WTC11 (cell line): Measurements from ENCODE around the gene BCL2L11. TPM values are rescaled to one million over a fixed set of nuclear protein-coding genes. Genes with fewer than 3 reads are reported as not detected.
A peak's percentile ranks its signal among the peaks of the same experiment; 100 is the strongest.

Experiments used
- ATAC-seq: fragments of 200-7000 bp; cut with Tn5 transposase; 2 replicates; pipeline ENCODE4 v1.10.0; 2021; ENCODE audit warnings: mild to moderate bottlenecking, moderate library complexity
- CTCF ChIA-PET: fragments of 300-600 bp; sonication (Branson Sonifier 250); formaldehyde crosslinking; loops from one replicate; lab custom pipeline; 2021; ENCODE audit warnings: antibody characterized with exemption; lab: Charles Lee
- POLR2A ChIA-PET: fragments of 350-600 bp; sonication (Branson Sonifier 250); formaldehyde crosslinking; loops from one replicate; lab custom pipeline; 2021; ENCODE audit warnings: antibody characterized with exemption; lab: Charles Lee
- DNase-seq: peaks from one replicate; pipeline ENCODE4 v3.0.0; 2021; ENCODE audit warnings: low spot score
- H3K27ac Mint-ChIP-seq: 2 replicates; pipeline ENCODE4 v1.8.0; 2021; ENCODE audit warnings: mixed read lengths
- H3K27me3 Mint-ChIP-seq: 2 replicates; pipeline ENCODE4 v1.8.0; 2021; ENCODE audit warnings: low read depth, mild to moderate bottlenecking, moderate library complexity, mixed read lengths
- H3K36me3 Mint-ChIP-seq: 2 replicates; pipeline ENCODE4 v1.8.0; 2021; ENCODE audit warnings: mixed read lengths
- H3K4me1 Mint-ChIP-seq: 2 replicates; pipeline ENCODE4 v1.8.0; 2022; ENCODE audit warnings: mixed read lengths
- H3K4me3 Mint-ChIP-seq: 2 replicates; pipeline ENCODE4 v1.8.0; 2021; ENCODE audit warnings: mild to moderate bottlenecking, moderate library complexity, mixed read lengths
- H3K9me3 Mint-ChIP-seq: 2 replicates; pipeline ENCODE4 v1.8.0; 2021; ENCODE audit warnings: mixed read lengths
- ELF4 ChIP-seq: sonication (generic); formaldehyde crosslinking; IDR thresholded peaks from 2 replicates; pipeline ENCODE4 v1.8.1; 2022; ENCODE audit warnings: low read depth, mild to moderate bottlenecking, moderate library complexity, missing genetic modification reagents
- FOXP1 ChIP-seq: sonication (generic); formaldehyde crosslinking; IDR thresholded peaks from 2 replicates; pipeline ENCODE4 v1.8.0; 2022; ENCODE audit warnings: missing genetic modification reagents, mild to moderate bottlenecking, moderate library complexity, borderline replicate concordance
- GRHL2 ChIP-seq: fragments of 250-450 bp; sonication (Bioruptor Pico); IDR thresholded peaks from 2 replicates; pipeline ENCODE4 v1.8.0; 2022; ENCODE audit warnings: mild to moderate bottlenecking, moderate library complexity; ENCODE audit not compliant: insufficient replicate concordance, severe bottlenecking
- GTF2I ChIP-seq: fragments of 250-450 bp; sonication (Bioruptor Pico); conservative IDR thresholded peaks from 2 replicates; pipeline ENCODE4 v1.4.0; 2021; ENCODE audit warnings: mild to moderate bottlenecking
- JAZF1 ChIP-seq: fragments of 250-450 bp; sonication (Bioruptor Pico); IDR thresholded peaks from 2 replicates; pipeline ENCODE4 v1.9.0; 2021; ENCODE audit warnings: moderate library complexity, mild to moderate bottlenecking, inconsistent platforms
- JUN ChIP-seq: sonication (generic); formaldehyde crosslinking; IDR thresholded peaks from 2 replicates; pipeline ENCODE4 v1.8.0; 2023; ENCODE audit warnings: mild to moderate bottlenecking, missing genetic modification reagents
- MXD4 ChIP-seq: fragments of 250-450 bp; sonication (Bioruptor Pico); IDR thresholded peaks from 2 replicates; pipeline ENCODE4 v1.8.0; 2021; ENCODE audit warnings: mild to moderate bottlenecking, moderate library complexity, borderline replicate concordance
- NFATC4 ChIP-seq: fragments of 250-450 bp; sonication (Bioruptor Pico); IDR thresholded peaks from 2 replicates; pipeline ENCODE4 v1.9.0; 2021; ENCODE audit warnings: mild to moderate bottlenecking
- OVOL2 ChIP-seq: fragments of 250-450 bp; sonication (Bioruptor Pico); IDR thresholded peaks from 2 replicates; pipeline ENCODE4 v1.9.0; 2021; ENCODE audit warnings: mild to moderate bottlenecking, borderline replicate concordance
- SMAD3 ChIP-seq: sonication (generic); formaldehyde crosslinking; IDR thresholded peaks from 2 replicates; pipeline ENCODE4 v1.8.0; 2022; ENCODE audit warnings: missing genetic modification reagents, mild to moderate bottlenecking, borderline replicate concordance
- SMAD4 ChIP-seq: sonication (generic); formaldehyde crosslinking; IDR thresholded peaks from 2 replicates; pipeline ENCODE4 v1.8.0; 2022; ENCODE audit warnings: mild to moderate bottlenecking, missing genetic modification reagents
- TP53 ChIP-seq: sonication (generic); formaldehyde crosslinking; IDR thresholded peaks from 2 replicates; pipeline ENCODE4 v1.8.1; 2023; ENCODE audit warnings: mild to moderate bottlenecking, missing genetic modification reagents
- ZBTB21 ChIP-seq: sonication (generic); formaldehyde crosslinking; IDR thresholded peaks from 2 replicates; pipeline ENCODE4 v1.8.1; 2023; ENCODE audit warnings: mild to moderate bottlenecking, missing genetic modification reagents, borderline replicate concordance
- ZNF317 ChIP-seq: sonication (generic); formaldehyde crosslinking; IDR thresholded peaks from 2 replicates; pipeline ENCODE4 v1.8.1; 2023; ENCODE audit warnings: low read depth, mild to moderate bottlenecking, moderate library complexity, missing genetic modification reagents, borderline replicate concordance
- ZNF396 ChIP-seq: fragments of 250-450 bp; sonication (Bioruptor Pico); IDR thresholded peaks from 2 replicates; pipeline ENCODE4 v1.8.0; 2021; ENCODE audit warnings: mild to moderate bottlenecking, moderate library complexity, borderline replicate concordance
- total RNA-seq: library from RNA; stranded (reverse); gene quantifications from 3 replicates; pipeline ENCODE4 v1.2.3, GENCODE V29; 2021
- TF ChIP-seq, protein P1 (sequence below): sonication (generic); formaldehyde crosslinking; IDR thresholded peaks from 2 replicates; pipeline ENCODE4 v1.8.1; 2023; ENCODE audit warnings: mild to moderate bottlenecking, moderate library complexity, missing genetic modification reagents
- TF ChIP-seq, protein P2 (sequence below): sonication (generic); formaldehyde crosslinking; IDR thresholded peaks from 2 replicates; pipeline ENCODE4 v1.8.1; 2023; ENCODE audit warnings: mild to moderate bottlenecking, missing genetic modification reagents, borderline replicate concordance
- TF ChIP-seq, protein P3 (sequence below): fragments of 250-450 bp; sonication (Bioruptor Pico); IDR thresholded peaks from 2 replicates; pipeline ENCODE4 v1.8.0; 2021; ENCODE audit warnings: mild to moderate bottlenecking
- TF ChIP-seq, protein P4 (sequence below): fragments of 250-450 bp; sonication (Bioruptor Pico); IDR thresholded peaks from 2 replicates; pipeline ENCODE4 v2.1.2; 2022; ENCODE audit warnings: mild to moderate bottlenecking, moderate library complexity
- TF ChIP-seq, protein P5 (sequence below): sonication (generic); formaldehyde crosslinking; IDR thresholded peaks from 2 replicates; pipeline ENCODE4 v1.8.1; 2022; ENCODE audit warnings: mild to moderate bottlenecking, missing genetic modification reagents, moderate library complexity, borderline replicate concordance
- TF ChIP-seq, protein P6 (sequence below): sonication (generic); formaldehyde crosslinking; IDR thresholded peaks from 2 replicates; pipeline ENCODE4 v1.8.1; 2023; ENCODE audit warnings: mild to moderate bottlenecking, missing genetic modification reagents, moderate library complexity
- TF ChIP-seq, protein P7 (sequence below): sonication (generic); formaldehyde crosslinking; IDR thresholded peaks from 2 replicates; pipeline ENCODE4 v1.8.0; 2022; ENCODE audit warnings: mild to moderate bottlenecking, missing genetic modification reagents

BCL2L11 gene
- total RNA-seq, 1 experiment from 2014 or later, result 19.3 TPM

DNA sequence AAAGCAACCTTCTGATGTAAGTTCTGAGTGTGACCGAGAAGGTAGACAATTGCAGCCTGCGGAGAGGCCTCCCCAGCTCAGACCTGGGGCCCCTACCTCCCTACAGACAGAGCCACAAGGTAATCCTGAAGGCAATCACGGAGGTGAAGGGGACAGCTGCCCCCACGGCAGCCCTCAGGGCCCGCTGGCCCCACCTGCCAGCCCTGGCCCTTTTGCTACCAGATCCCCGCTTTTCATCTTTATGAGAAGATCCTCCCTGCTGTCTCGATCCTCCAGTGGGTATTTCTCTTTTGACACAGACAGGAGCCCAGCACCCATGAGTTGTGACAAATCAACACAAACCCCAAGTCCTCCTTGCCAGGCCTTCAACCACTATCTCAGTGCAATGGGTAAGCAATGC, 3.0 kb downstream of the BCL2L11 start:
- POLR2A ChIA-PET, result no interaction called here

DNA sequence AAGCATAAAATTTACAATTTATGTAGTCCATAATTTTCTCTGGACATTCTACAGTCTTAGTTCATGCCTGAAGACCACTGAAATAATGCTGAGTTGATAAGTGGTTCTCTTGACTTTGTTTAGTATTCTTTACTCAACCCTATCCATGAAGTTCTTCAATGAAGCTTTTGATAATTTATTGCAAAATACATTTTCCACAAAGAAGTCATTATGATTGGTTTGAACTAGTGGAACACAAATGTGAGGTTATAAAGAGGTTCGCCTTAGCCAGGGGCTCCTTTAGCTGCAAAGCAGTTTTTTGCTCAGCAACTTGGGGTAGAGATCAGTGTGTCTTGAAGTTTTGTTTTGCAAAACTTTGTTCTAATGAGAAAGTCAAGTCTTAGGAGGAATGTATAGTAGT, 5.9 kb downstream of the BCL2L11 start:
- TF ChIP-seq, protein P1, sequence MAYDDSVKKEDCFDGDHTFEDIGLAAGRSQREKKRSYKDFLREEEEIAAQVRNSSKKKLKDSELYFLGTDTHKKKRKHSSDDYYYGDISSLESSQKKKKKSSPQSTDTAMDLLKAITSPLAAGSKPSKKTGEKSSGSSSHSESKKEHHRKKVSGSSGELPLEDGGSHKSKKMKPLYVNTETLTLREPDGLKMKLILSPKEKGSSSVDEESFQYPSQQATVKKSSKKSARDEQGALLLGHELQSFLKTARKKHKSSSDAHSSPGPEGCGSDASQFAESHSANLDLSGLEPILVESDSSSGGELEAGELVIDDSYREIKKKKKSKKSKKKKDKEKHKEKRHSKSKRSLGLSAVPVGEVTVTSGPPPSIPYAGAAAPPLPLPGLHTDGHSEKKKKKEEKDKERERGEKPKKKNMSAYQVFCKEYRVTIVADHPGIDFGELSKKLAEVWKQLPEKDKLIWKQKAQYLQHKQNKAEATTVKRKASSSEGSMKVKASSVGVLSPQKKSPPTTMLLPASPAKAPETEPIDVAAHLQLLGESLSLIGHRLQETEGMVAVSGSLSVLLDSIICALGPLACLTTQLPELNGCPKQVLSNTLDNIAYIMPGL (CRISPR knock-in tag), result no peak
- TF ChIP-seq, protein P2, sequence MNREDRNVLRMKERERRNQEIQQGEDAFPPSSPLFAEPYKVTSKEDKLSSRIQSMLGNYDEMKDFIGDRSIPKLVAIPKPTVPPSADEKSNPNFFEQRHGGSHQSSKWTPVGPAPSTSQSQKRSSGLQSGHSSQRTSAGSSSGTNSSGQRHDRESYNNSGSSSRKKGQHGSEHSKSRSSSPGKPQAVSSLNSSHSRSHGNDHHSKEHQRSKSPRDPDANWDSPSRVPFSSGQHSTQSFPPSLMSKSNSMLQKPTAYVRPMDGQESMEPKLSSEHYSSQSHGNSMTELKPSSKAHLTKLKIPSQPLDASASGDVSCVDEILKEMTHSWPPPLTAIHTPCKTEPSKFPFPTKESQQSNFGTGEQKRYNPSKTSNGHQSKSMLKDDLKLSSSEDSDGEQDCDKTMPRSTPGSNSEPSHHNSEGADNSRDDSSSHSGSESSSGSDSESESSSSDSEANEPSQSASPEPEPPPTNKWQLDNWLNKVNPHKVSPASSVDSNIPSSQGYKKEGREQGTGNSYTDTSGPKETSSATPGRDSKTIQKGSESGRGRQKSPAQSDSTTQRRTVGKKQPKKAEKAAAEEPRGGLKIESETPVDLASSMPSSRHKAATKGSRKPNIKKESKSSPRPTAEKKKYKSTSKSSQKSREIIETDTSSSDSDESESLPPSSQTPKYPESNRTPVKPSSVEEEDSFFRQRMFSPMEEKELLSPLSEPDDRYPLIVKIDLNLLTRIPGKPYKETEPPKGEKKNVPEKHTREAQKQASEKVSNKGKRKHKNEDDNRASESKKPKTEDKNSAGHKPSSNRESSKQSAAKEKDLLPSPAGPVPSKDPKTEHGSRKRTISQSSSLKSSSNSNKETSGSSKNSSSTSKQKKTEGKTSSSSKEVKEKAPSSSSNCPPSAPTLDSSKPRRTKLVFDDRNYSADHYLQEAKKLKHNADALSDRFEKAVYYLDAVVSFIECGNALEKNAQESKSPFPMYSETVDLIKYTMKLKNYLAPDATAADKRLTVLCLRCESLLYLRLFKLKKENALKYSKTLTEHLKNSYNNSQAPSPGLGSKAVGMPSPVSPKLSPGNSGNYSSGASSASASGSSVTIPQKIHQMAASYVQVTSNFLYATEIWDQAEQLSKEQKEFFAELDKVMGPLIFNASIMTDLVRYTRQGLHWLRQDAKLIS, result no peak
- TF ChIP-seq ZNF317 (CRISPR knock-in tag) (no peak), SMAD4 (CRISPR knock-in tag) (no peak)
- TF ChIP-seq, protein P3, sequence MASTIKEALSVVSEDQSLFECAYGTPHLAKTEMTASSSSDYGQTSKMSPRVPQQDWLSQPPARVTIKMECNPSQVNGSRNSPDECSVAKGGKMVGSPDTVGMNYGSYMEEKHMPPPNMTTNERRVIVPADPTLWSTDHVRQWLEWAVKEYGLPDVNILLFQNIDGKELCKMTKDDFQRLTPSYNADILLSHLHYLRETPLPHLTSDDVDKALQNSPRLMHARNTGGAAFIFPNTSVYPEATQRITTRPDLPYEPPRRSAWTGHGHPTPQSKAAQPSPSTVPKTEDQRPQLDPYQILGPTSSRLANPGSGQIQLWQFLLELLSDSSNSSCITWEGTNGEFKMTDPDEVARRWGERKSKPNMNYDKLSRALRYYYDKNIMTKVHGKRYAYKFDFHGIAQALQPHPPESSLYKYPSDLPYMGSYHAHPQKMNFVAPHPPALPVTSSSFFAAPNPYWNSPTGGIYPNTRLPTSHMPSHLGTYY (CRISPR knock-in tag), result no peak
- TF ChIP-seq, all 79 proteins: peak for 0
- no peak overlapping the region for H3K27ac Mint-ChIP-seq
- DNase-seq, result no peak
- ChIA-PET CTCF (interaction anchor here (1.7 kb wide), 1 partner anchor 9 kb away, joined by 6 read pairs; no protein-coding TSS in a partner anchor), POLR2A (no interaction called here)
- no peak overlapping the region for H3K4me3 Mint-ChIP-seq
- H3K36me3 Mint-ChIP-seq, result peaks cover 62% of the 10 kb centered on the region
- no peak for ATAC-seq
- H3K27me3 Mint-ChIP-seq, result peaks cover 7% of the 10 kb centered on the region
- no peaks in the 10 kb centered on the region for H3K9me3 Mint-ChIP-seq
- peaks cover 16% of the 10 kb centered on the region for H3K4me1 Mint-ChIP-seq

More for the DNA sequence above, 3.0 kb downstream of the BCL2L11 start:
- Mint-ChIP-seq H3K27ac (peak overlapping the region; percentile 38), H3K27me3 (peaks cover 29% of the 10 kb centered on the region), H3K36me3 (peaks cover 46% of the 10 kb centered on the region), H3K4me3 (peak overlapping the region; percentile 84), H3K4me1 (peaks cover 19% of the 10 kb centered on the region), H3K9me3 (no peaks in the 10 kb centered on the region)
- ATAC-seq (no peak), DNase-seq (no peak)
- CTCF ChIA-PET, result no interaction called here
- TF ChIP-seq ELF4 (CRISPR knock-in tag), result no peak
- TF ChIP-seq, protein P4, sequence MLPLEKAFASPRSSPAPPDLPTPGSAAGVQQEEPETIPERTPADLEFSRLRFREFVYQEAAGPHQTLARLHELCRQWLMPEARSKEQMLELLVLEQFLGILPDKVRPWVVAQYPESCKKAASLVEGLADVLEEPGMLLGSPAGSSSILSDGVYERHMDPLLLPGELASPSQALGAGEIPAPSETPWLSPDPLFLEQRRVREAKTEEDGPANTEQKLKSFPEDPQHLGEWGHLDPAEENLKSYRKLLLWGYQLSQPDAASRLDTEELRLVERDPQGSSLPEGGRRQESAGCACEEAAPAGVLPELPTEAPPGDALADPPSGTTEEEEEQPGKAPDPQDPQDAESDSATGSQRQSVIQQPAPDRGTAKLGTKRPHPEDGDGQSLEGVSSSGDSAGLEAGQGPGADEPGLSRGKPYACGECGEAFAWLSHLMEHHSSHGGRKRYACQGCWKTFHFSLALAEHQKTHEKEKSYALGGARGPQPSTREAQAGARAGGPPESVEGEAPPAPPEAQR (CRISPR knock-in tag), result no peak
- no peak for TF ChIP-seq OVOL2 (CRISPR knock-in tag)
- no peak for TF ChIP-seq MXD4
- TF ChIP-seq TP53, result no peak
- no peak for TF ChIP-seq SMAD4 (CRISPR knock-in tag)
- TF ChIP-seq, protein P5, sequence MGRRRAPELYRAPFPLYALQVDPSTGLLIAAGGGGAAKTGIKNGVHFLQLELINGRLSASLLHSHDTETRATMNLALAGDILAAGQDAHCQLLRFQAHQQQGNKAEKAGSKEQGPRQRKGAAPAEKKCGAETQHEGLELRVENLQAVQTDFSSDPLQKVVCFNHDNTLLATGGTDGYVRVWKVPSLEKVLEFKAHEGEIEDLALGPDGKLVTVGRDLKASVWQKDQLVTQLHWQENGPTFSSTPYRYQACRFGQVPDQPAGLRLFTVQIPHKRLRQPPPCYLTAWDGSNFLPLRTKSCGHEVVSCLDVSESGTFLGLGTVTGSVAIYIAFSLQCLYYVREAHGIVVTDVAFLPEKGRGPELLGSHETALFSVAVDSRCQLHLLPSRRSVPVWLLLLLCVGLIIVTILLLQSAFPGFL, result no peak
- no peak for TF ChIP-seq ZBTB21 (CRISPR knock-in tag)
- TF ChIP-seq, protein P1 (CRISPR knock-in tag), result no peak
- TF ChIP-seq ZNF396 (CRISPR knock-in tag), result no peak
- no peak for TF ChIP-seq FOXP1 (CRISPR knock-in tag)
- TF ChIP-seq NFATC4 (CRISPR knock-in tag), result no peak
- no peak for TF ChIP-seq JAZF1 (CRISPR knock-in tag)
- TF ChIP-seq, protein P6, sequence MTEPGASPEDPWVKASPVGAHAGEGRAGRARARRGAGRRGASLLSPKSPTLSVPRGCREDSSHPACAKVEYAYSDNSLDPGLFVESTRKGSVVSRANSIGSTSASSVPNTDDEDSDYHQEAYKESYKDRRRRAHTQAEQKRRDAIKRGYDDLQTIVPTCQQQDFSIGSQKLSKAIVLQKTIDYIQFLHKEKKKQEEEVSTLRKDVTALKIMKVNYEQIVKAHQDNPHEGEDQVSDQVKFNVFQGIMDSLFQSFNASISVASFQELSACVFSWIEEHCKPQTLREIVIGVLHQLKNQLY (CRISPR knock-in tag), result no peak
- no peak for TF ChIP-seq GRHL2 (CRISPR knock-in tag)
- TF ChIP-seq SMAD3 (CRISPR knock-in tag), result no peak
- no peak for TF ChIP-seq GTF2I (CRISPR knock-in tag)
- TF ChIP-seq, protein P7, sequence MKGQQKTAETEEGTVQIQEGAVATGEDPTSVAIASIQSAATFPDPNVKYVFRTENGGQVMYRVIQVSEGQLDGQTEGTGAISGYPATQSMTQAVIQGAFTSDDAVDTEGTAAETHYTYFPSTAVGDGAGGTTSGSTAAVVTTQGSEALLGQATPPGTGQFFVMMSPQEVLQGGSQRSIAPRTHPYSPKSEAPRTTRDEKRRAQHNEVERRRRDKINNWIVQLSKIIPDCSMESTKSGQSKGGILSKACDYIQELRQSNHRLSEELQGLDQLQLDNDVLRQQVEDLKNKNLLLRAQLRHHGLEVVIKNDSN (CRISPR knock-in tag), result no peak
- TF ChIP-seq JUN (CRISPR knock-in tag), result no peak
